ENCODE data around the gene AP5B1.
"Not testable (repeated sequence)": the region's sequence is repeated elsewhere in the genome, so short reads cannot be mapped to it uniquely, and the experiment has no call there.

AP5B1 gene

DNA sequence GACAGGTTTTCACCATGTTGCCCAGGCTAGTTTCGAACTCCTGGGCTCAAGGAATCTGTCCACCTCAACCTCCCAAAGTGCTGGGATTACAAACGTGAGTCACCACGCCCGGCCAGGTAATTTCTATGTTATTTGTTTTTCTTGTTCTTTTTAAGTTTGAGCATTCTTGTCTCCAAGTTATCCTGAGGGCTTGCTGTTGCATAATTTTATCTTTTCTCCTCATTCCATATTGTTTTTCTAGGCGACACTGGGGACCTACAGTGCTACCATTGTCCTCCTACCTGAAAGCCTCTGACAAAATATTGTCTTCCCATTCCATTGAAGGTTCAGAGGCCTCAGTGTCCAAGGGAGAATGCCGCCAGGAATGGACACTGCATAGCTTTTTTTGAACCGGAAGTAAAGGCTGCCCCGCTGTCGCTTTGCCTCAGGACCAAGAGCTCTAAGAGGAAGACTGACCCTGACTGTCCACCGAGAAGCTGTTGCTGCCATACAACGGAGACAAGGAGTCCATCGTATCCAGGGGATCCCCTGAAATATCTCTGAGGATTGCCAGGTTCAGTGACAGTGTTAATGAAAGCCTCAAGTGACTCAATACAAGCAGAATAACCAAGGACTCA lies 9.7 kb downstream of the AP5B1 start:
- no peak for DNase-seq (ENCODE audit: low read depth, low spot score)
- no peak overlapping the region for H3K27ac ChIP-seq

GRCh38 chr11:65767806-65768205 lies 13.0 kb downstream of the AP5B1 start:
- DNase-seq (ENCODE audit: low read depth, low spot score); H3K27ac ChIP-seq: not testable (repeated sequence)

GRCh38 chr11:65767406-65767805 lies 13.4 kb downstream of the AP5B1 start:
- no peak for DNase-seq (ENCODE audit: low read depth, low spot score)
- H3K27ac ChIP-seq: no peak overlapping the region

DNA sequence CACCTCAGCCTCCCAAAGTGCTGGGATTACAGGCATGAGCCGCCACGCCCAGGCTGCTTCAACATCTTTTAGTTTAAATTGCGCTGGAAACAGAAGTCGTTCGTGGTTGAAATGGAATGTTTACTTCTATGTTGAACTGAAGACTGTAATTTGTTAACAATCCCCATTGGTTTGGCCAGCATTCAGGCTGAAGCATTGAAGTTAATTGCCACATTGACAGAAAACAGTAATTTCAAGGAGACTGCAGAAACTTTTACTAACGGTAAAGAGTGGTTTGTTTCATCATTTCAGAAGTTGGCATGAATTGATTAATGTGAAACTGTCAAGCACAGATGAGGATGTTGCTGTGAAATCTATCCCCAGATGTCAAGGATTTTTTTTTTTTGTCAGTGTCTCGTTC lies 14.2 kb downstream of the AP5B1 start:
- no peak overlapping the region for H3K27ac ChIP-seq
- DNase-seq (ENCODE audit: low read depth, low spot score): no peak

DNA sequence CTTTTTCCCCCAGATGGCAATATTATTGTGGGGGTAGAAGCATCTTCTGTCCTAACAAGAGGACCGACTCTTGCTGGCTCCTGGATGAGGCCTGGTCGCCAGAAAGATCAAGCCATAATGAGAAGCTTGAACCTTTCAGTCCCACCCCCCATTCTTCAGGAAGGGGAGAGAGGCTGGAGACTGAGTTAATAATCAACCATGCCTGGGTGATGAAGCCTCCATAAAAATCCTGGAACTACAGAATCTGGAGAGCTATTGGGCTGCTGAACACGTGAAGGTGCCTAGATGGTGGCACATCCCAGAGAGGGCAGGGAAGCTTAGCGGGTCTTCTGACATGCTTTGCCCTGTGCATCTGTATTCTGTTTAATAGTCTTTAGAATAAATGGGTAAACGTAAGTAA lies 16.3 kb downstream of the AP5B1 start:
- DNase-seq (ENCODE audit: low read depth, low spot score): no peak
- H3K27ac ChIP-seq: no peak overlapping the region

GRCh38 chr11:65762816-65763215 lies 18.0 kb downstream of the AP5B1 start:
- H3K27ac ChIP-seq; DNase-seq (ENCODE audit: low read depth, low spot score): not testable (repeated sequence)

- not testable (repeated sequence) for H3K27ac ChIP-seq; DNase-seq (ENCODE audit: low read depth, low spot score)
Measured at GRCh38 chr11:65762169-65762568, 18.6 kb downstream of the AP5B1 start.

DNA sequence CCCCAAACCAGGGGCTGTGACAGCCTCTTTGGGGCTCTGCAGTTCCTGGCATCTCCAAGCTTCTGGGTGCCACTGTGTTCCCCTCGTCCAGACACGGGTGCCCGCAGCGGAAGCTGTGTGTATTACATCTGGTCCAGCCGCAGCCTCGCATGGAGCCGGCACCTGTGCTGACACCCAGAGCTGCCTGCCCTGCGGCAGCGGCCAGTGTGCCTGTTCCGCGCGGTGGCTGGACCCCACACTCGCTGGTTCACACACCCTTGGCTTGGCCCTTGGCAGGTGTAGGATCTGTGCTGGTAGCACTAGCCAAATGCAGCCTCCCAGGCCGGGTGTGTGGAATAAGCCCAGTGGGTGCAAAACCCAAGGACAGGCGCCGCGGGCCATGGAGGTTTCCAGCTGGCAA lies 35.7 kb downstream of the AP5B1 start:
- DNase-seq (ENCODE audit: low read depth, low spot score): no peak
- H3K27ac ChIP-seq: no peak overlapping the region

DNA sequence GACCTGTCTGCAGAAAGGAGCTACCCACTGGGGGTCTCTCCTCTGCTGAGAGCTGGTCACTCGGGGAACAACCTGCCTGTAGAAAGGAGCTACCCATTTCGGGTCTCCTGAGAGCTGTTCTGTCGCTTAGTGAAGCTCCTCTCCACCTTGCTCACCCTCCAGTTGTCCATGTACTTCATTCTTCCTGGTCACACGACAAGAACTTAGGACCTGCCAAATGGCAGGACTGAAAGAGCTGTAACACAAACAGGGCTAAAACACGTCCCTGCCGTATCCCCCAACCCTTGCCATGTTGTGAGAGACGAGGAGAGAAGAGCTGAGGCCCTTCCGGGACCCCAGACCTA lies 36.1 kb downstream of the AP5B1 start:
- H3K27ac ChIP-seq: no peak overlapping the region
- DNase-seq (ENCODE audit: low read depth, low spot score): no peak

GRCh38 chr11:65744026-65744698 lies 36.6 kb downstream of the AP5B1 start:
- DNase-seq (ENCODE audit: low read depth, low spot score): no peak
- H3K27ac ChIP-seq: no peak overlapping the region

- no peak for DNase-seq (ENCODE audit: low read depth, low spot score)
Measured at GRCh38 chr11:65743681-65744025, 37.1 kb downstream of the AP5B1 start.

DNA sequence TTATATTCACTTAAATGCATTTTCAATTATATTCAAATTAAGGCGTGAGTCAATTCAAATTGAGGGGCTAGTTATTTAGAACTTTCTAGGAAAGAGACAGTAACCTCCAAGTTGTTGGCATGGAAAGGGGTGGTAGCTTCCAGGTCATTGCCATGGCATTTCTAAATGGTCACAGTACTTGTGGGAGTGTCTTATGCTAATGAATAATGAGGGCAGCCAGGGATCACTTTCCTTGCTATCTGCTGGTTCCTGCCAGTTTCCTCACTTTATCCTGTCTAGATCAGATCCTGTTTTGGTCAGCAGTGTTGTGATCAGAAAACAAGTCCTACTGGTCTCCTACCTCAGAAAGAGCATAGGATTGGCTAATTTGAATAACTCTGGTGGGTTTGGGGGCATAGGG lies 38.4 kb downstream of the AP5B1 start:
- no peak overlapping the region for H3K27ac ChIP-seq

More at GRCh38 chr11:65743681-65744025, 37.1 kb downstream of the AP5B1 start:
- H3K27ac ChIP-seq: no peak overlapping the region

DNA sequence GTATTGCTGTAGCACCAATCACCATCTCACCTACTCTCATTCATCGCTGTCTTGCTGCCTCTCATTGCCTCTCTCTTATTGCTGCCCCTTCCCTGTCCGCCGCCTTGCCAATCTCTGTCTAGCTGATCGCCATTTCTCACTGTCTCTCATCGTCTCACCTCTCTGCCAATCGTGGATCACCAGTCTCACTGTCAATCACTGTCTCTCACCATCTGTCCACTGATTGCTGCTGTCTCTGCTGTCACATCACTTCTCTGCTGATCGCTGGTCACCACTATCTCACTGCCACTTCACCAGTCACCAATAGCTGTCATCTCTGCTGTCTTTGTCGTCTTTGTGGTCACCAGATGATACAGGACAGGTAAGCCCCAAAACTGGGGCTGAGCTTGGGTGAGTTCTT lies 39.6 kb downstream of the AP5B1 start:
- DNase-seq (ENCODE audit: low read depth, low spot score): no peak
- no peak overlapping the region for H3K27ac ChIP-seq

More for the DNA sequence above, 38.4 kb downstream of the AP5B1 start:
- no peak for DNase-seq (ENCODE audit: low read depth, low spot score)

- no peak for DNase-seq (ENCODE audit: low read depth, low spot score)
- H3K27ac ChIP-seq: no peak overlapping the region
Measured at GRCh38 chr11:65739022-65739421, 41.8 kb downstream of the AP5B1 start.

GRCh38 chr11:65736810-65737209 lies 44.0 kb downstream of the AP5B1 start:
- no peak overlapping the region for H3K27ac ChIP-seq
- DNase-seq (ENCODE audit: low read depth, low spot score): no peak

- not testable (repeated sequence) for H3K27ac ChIP-seq
Measured at GRCh38 chr11:65735111-65735510, 45.7 kb downstream of the AP5B1 start.

GRCh38 chr11:65730461-65730860 lies 50.3 kb downstream of the AP5B1 start:
- DNase-seq (ENCODE audit: low read depth, low spot score): no peak
- no peak overlapping the region for H3K27ac ChIP-seq

More at GRCh38 chr11:65735111-65735510, 45.7 kb downstream of the AP5B1 start:
- DNase-seq (ENCODE audit: low read depth, low spot score): not testable (repeated sequence)

GRCh38 chr11:65727865-65728264 lies 52.9 kb downstream of the AP5B1 start:
- DNase-seq (ENCODE audit: low read depth, low spot score): no peak
- H3K27ac ChIP-seq: no peak overlapping the region

DNA sequence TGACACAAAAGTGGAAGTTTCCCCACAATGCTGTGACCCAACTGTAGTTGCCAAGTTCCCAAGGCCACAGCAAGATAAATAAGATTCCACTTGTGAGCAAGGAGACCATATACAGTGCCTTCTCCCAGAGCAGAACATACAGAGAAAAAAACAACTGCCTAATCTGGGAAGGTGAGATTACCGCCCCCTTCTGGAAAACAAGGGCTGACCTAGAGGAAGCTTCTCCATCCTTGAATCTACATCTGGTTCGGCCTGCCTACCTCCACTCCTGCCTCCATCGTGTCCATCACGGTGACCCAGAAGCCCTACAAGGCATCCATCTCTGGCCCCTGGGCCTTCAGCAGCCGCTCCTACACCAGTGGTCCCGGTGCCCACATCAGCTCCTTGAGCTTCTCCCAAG lies 54.1 kb downstream of the AP5B1 start:
- DNase-seq (ENCODE audit: low read depth, low spot score): no peak

More for the DNA sequence above, 54.1 kb downstream of the AP5B1 start:
- no peak overlapping the region for H3K27ac ChIP-seq

Data from epithelial cell of prostate (primary cell).